HCT116 (cell line): ENCODE data around the gene MCM9. TPM values are rescaled to one million over a fixed set of nuclear protein-coding genes. Genes with fewer than 3 reads are reported as not detected.

Experiments used
- ATAC-seq: fragments of 200-7000 bp; cut with Tn5 transposase; 2 replicates; pipeline ENCODE4 v1.9.1; 2020; ENCODE audit warnings: mild to moderate bottlenecking, moderate library complexity
- BruUV-seq: library from RNA; stranded (reverse); fragments of 400-500 nt; replicated peaks from 2 replicates; lab custom pipeline; 2021; lab: Mats Ljungman, UMichigan
- CTCF ChIA-PET: fragments of 300-600 bp; sonication (Branson Sonifier 250); formaldehyde crosslinking; loops from one replicate; lab custom pipeline; 2021; ENCODE audit warnings: antibody characterized with exemption; lab: Charles Lee
- POLR2A ChIA-PET: fragments of 300-600, 350-600 bp; sonication (Branson Sonifier 250); formaldehyde crosslinking; loops from one replicate; lab custom pipeline; 2021; ENCODE audit warnings: antibody characterized with exemption; lab: Charles Lee
- RAD21 ChIA-PET, 2 experiments: fragments of 300-600 bp; sonication (Branson Sonifier 250); formaldehyde crosslinking; loops; one replicate each; lab custom pipeline; 2023; ENCODE audit warnings: low total read pairs in 2 of 2; ENCODE audit not compliant: uncharacterized antibody in 2 of 2, unreplicated experiment in 2 of 2, low non-redundant PET in 1 of 2; lab: Charles Lee
- DNase-seq: peaks from one replicate; pipeline ENCODE4 v3.0.0-alpha.2; 2010; ENCODE audit warnings: low read depth, low spot score
- H2AFZ ChIP-seq: fragments of 200-600 bp; shearing (Covaris generic), sonication (generic); 2 replicates; pipeline ENCODE4 v1.6.1; 2017; ENCODE audit warnings: low read depth, mixed run types, mixed read lengths, antibody characterized with exemption, low read length; ENCODE audit not compliant: poor library complexity, severe bottlenecking
- H3K27ac ChIP-seq: 2 replicates; pipeline ENCODE4 v1.5.1; 2012; ENCODE audit warnings: low read depth, low read length
- H3K27me3 ChIP-seq: fragments of 200-600 bp; sonication (generic); 2 replicates; pipeline ENCODE4 v1.6.1; 2016; ENCODE audit warnings: mixed run types, low read length, mixed read lengths; ENCODE audit not compliant: insufficient read depth
- H3K36me3 ChIP-seq, 2 experiments: fragments of 200-500 bp in 1 of 2; fragments of 200-600 bp in 1 of 2; sonication (Bioruptor generic) in 1 of 2; sonication (generic) in 1 of 2; 2 replicates each; pipeline versions ENCODE4 v1.5.1 to v1.6.1; 2014 to 2016; ENCODE audit warnings: low read length in 2 of 2, inconsistent platforms in 1 of 2, mixed read lengths in 1 of 2, mixed run types in 1 of 2; ENCODE audit not compliant: insufficient read depth in 2 of 2, control insufficient read depth in 1 of 2
- H3K4me1 ChIP-seq, 2 experiments: fragments of 200-600 bp in 1 of 2; sonication (generic) in 1 of 2; 2 replicates each; pipeline versions ENCODE4 v1.5.1 to v1.6.1; 2012 to 2017; ENCODE audit warnings: low read length in 2 of 2, inconsistent platforms in 1 of 2, mild to moderate bottlenecking in 1 of 2, mixed read lengths in 1 of 2, mixed run types in 1 of 2, moderate library complexity in 1 of 2; ENCODE audit not compliant: insufficient read depth in 2 of 2, control insufficient read depth in 1 of 2
- H3K4me2 ChIP-seq: fragments of 200-600 bp; sonication (generic); 2 replicates; pipeline ENCODE4 v1.6.1; 2017; ENCODE audit warnings: mixed run types, low read length, mixed read lengths
- H3K4me3 ChIP-seq, 2 experiments: fragments of 200-600 bp in 1 of 2; sonication (generic) in 1 of 2; replicated peaks in 1 of 2; 2 replicates each; pipeline ENCODE4 v1.5.1; 2011 to 2016; ENCODE audit warnings: low read length in 2 of 2, control low read depth in 1 of 2, low read depth in 1 of 2, mild to moderate bottlenecking in 1 of 2, mixed read lengths in 1 of 2, mixed run types in 1 of 2
- H3K79me2 ChIP-seq: fragments of 200-600 bp; sonication (generic); 2 replicates; pipeline ENCODE4 v1.6.1; 2017; ENCODE audit warnings: mild to moderate bottlenecking, mixed run types, low read length, moderate library complexity, mixed read lengths; ENCODE audit not compliant: insufficient read depth
- H3K9ac ChIP-seq: fragments of 200-600 bp; sonication (generic); 2 replicates; pipeline ENCODE4 v1.6.1; 2016; ENCODE audit warnings: low read length, mixed read lengths
- H3K9me2 ChIP-seq: fragments of 200-600 bp; sonication (generic), shearing (Covaris generic); 2 replicates; pipeline ENCODE4 v1.6.1; 2017; ENCODE audit warnings: mixed run types, mild to moderate bottlenecking, moderate library complexity; ENCODE audit not compliant: insufficient read depth
- H3K9me3 ChIP-seq, 2 experiments: fragments of 200-500 bp in 1 of 2; fragments of 200-600 bp in 1 of 2; sonication (Bioruptor generic) in 1 of 2; sonication (generic) in 1 of 2; 2 replicates each; pipeline ENCODE4 v1.6.1; 2014 to 2017; ENCODE audit warnings: low read length in 2 of 2, mixed read lengths in 2 of 2, inconsistent platforms in 1 of 2, low read depth in 1 of 2, mild to moderate bottlenecking in 1 of 2, mixed run types in 1 of 2, moderate library complexity in 1 of 2; ENCODE audit not compliant: control insufficient read depth in 1 of 2, insufficient read depth in 1 of 2
- H4K20me1 ChIP-seq: fragments of 200-600 bp; sonication (generic), shearing (Covaris generic); 2 replicates; pipeline ENCODE4 v1.6.1; 2017; ENCODE audit warnings: mixed run types, mild to moderate bottlenecking, moderate library complexity; ENCODE audit not compliant: insufficient read depth
- CBX3 ChIP-seq: IDR thresholded peaks from 2 replicates; pipeline ENCODE4 v1.6.1; 2012; ENCODE audit warnings: low read depth
- FOSL1 ChIP-seq: IDR thresholded peaks from 2 replicates; pipeline ENCODE4 v1.6.1; 2012; ENCODE audit warnings: low read depth
- SRF ChIP-seq: IDR thresholded peaks from 2 replicates; pipeline ENCODE4 v1.6.1; 2012; ENCODE audit warnings: low read depth
- YY1 ChIP-seq: IDR thresholded peaks from 2 replicates; pipeline ENCODE4 v1.6.1; 2011; ENCODE audit warnings: low read length, low read depth, moderate library complexity, mild to moderate bottlenecking; ENCODE audit not compliant: insufficient replicate concordance; ENCODE audit errors: extremely low read depth
- ZBTB33 ChIP-seq: IDR thresholded peaks from 2 replicates; pipeline ENCODE4 v1.6.1; 2011; ENCODE audit warnings: mild to moderate bottlenecking, low read length, moderate library complexity; ENCODE audit not compliant: insufficient replicate concordance; ENCODE audit errors: extremely low read depth
- ZFX ChIP-seq: fragments of 450-650 bp; IDR thresholded peaks from 2 replicates; pipeline ENCODE4 v1.6.1; 2017
- ZNF274 ChIP-seq: fragments of 200-500 bp; sonication (Bioruptor generic); IDR thresholded peaks from 2 replicates; pipeline ENCODE4 v1.6.1; 2014; ENCODE audit warnings: mild to moderate bottlenecking, low read depth, low read length, inconsistent platforms
- intact Hi-C: fragments of 100-400 bp; cut with micrococcal nuclease; formaldehyde crosslinking; loops from 2 replicates; pipeline ENCODE4 v1.10.0; 2022
- total RNA-seq: library from RNA; stranded (reverse); gene quantifications from one replicate; pipeline ENCODE4 v1.2.1, GENCODE V29; 2021; ENCODE audit not compliant: unreplicated experiment
- TF ChIP-seq, protein P1 (sequence below): IDR thresholded peaks from 2 replicates; pipeline ENCODE4 v1.6.1; 2012; ENCODE audit warnings: low read depth
- TF ChIP-seq, protein P2 (sequence below): IDR thresholded peaks from 2 replicates; pipeline ENCODE4 v1.6.1; 2012

The MCM9 gene
- total RNA-seq, 1 experiment from 2014 or later = 13.6 TPM

GRCh38 chr6:118892355-118892991, 42.5 kb downstream of the MCM9 start:
- Histone ChIP-seq H3K9ac (no peak overlapping the region), H3K9me2 (no peaks in the 10 kb centered on the region), H3K36me3 (no peaks in the 10 kb centered on the region), H4K20me1 (no peaks in the 10 kb centered on the region), H3K27me3 (no peaks in the 10 kb centered on the region), H3K4me3 (no peak overlapping the region), H3K4me1 (peaks cover 12 to 21% of the 10 kb centered on the region in 2 experiments), H3K27ac (no peak overlapping the region), H3K9me3 (no peaks in the 10 kb centered on the region), H2AFZ (no peak overlapping the region), H3K79me2 (peaks cover 47% of the 10 kb centered on the region), H3K4me2 (no peak overlapping the region)
- RAD21 ChIA-PET = no interaction called here
- CTCF ChIA-PET = no interaction called here
- ATAC-seq = no peak
- intact Hi-C loops = loop anchor here (10.0 kb wide), 2 partner anchors 238 to 328 kb away; partner anchors contain the start of gene CEP85L
- BruUV-seq = no TSS peak
- TF ChIP-seq SRF (no peak), ZBTB33 (no peak), ZFX (no peak), FOSL1 (no peak), ZNF274 (no peak), CBX3 (no peak), YY1 (no peak)
- TF ChIP-seq, protein P1, sequence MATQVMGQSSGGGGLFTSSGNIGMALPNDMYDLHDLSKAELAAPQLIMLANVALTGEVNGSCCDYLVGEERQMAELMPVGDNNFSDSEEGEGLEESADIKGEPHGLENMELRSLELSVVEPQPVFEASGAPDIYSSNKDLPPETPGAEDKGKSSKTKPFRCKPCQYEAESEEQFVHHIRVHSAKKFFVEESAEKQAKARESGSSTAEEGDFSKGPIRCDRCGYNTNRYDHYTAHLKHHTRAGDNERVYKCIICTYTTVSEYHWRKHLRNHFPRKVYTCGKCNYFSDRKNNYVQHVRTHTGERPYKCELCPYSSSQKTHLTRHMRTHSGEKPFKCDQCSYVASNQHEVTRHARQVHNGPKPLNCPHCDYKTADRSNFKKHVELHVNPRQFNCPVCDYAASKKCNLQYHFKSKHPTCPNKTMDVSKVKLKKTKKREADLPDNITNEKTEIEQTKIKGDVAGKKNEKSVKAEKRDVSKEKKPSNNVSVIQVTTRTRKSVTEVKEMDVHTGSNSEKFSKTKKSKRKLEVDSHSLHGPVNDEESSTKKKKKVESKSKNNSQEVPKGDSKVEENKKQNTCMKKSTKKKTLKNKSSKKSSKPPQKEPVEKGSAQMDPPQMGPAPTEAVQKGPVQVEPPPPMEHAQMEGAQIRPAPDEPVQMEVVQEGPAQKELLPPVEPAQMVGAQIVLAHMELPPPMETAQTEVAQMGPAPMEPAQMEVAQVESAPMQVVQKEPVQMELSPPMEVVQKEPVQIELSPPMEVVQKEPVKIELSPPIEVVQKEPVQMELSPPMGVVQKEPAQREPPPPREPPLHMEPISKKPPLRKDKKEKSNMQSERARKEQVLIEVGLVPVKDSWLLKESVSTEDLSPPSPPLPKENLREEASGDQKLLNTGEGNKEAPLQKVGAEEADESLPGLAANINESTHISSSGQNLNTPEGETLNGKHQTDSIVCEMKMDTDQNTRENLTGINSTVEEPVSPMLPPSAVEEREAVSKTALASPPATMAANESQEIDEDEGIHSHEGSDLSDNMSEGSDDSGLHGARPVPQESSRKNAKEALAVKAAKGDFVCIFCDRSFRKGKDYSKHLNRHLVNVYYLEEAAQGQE = no peak
- TF ChIP-seq, protein P2, sequence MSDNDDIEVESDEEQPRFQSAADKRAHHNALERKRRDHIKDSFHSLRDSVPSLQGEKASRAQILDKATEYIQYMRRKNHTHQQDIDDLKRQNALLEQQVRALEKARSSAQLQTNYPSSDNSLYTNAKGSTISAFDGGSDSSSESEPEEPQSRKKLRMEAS = no peak
- DNase-seq = no peak
- POLR2A ChIA-PET = no interaction called here
